A673 (cell line): ENCODE data around the gene ST6GALNAC3. TPM values are rescaled to one million over a fixed set of nuclear protein-coding genes. Genes with fewer than 3 reads are reported as not detected.

Source experiments
- BruUV-seq: library from RNA; stranded (reverse); fragments of 400-500 nt; replicated peaks from 2 replicates; lab custom pipeline; 2021; lab: Mats Ljungman, UMichigan
- CTCF ChIA-PET: fragments of 300-600 bp; sonication (Branson Sonifier 250); formaldehyde crosslinking; loops from one replicate; lab custom pipeline; 2022; ENCODE audit warnings: antibody characterized with exemption; lab: Charles Lee
- POLR2A ChIA-PET: fragments of 300-600 bp; sonication (Branson Sonifier 250); formaldehyde crosslinking; loops from one replicate; lab custom pipeline; 2022; ENCODE audit warnings: antibody characterized with exemption; ENCODE audit not compliant: low non-redundant PET; lab: Charles Lee
- DNase-seq: peaks from one replicate; pipeline ENCODE4 v3.0.0-alpha.2; 2015; ENCODE audit warnings: low spot score
- H3K27ac ChIP-seq: fragments of 200-600 bp; sonication (generic); 2 replicates; pipeline ENCODE4 v1.5.1; 2016; ENCODE audit warnings: mixed run types, low read depth, mild to moderate bottlenecking, mixed read lengths, antibody characterized with exemption, low read length; ENCODE audit not compliant: poor library complexity, severe bottlenecking
- H3K27me3 ChIP-seq: fragments of 200-600 bp; sonication (generic); replicated peaks from 2 replicates; pipeline ENCODE4 v1.6.1; 2017; ENCODE audit warnings: mixed run types, low read depth, mild to moderate bottlenecking, mixed read lengths, antibody characterized with exemption, low read length; ENCODE audit not compliant: insufficient read depth, poor library complexity
- H3K36me3 ChIP-seq: fragments of 200-600 bp; sonication (generic); 2 replicates; pipeline ENCODE4 v1.6.1; 2016; ENCODE audit warnings: mixed run types, mild to moderate bottlenecking, mixed read lengths, antibody characterized with exemption, low read length; ENCODE audit not compliant: insufficient read depth, poor library complexity, severe bottlenecking
- H3K4me1 ChIP-seq: fragments of 200-600 bp; sonication (generic); 2 replicates; pipeline ENCODE4 v1.6.1; 2017; ENCODE audit warnings: mixed run types, mild to moderate bottlenecking, mixed read lengths, antibody characterized with exemption, low read length; ENCODE audit not compliant: insufficient read depth, poor library complexity, severe bottlenecking
- H3K4me3 ChIP-seq: fragments of 200-600 bp; sonication (generic); 2 replicates; pipeline ENCODE4 v1.5.1; 2016; ENCODE audit warnings: low read depth, mixed run types, mild to moderate bottlenecking, mixed read lengths, low read length; ENCODE audit not compliant: poor library complexity, severe bottlenecking
- H3K9me3 ChIP-seq: fragments of 200-600 bp; sonication (generic); 2 replicates; pipeline ENCODE4 v1.6.1; 2016; ENCODE audit warnings: mixed run types, low read depth, mild to moderate bottlenecking, mixed read lengths, antibody characterized with exemption, low read length; ENCODE audit not compliant: poor library complexity, severe bottlenecking
- CTCF ChIP-seq: fragments of 300-800, 200-600 bp; sonication (generic); conservative IDR thresholded peaks from 2 replicates; pipeline ENCODE4 v1.5.1; 2017; ENCODE audit warnings: low read depth, mild to moderate bottlenecking, antibody characterized with exemption, low read length, moderate library complexity, mixed read lengths
- EZH2 ChIP-seq: fragments of 200-600 bp; sonication (generic); IDR thresholded peaks from 2 replicates; pipeline ENCODE4 v1.6.1; 2017; ENCODE audit warnings: borderline replicate concordance, low read depth, mild to moderate bottlenecking, mixed read lengths, antibody characterized with exemption, low read length; ENCODE audit not compliant: poor library complexity, severe bottlenecking
- intact Hi-C: fragments of 100-400 bp; cut with micrococcal nuclease; formaldehyde crosslinking; loops from one replicate; pipeline ENCODE4 v1.10.0; 2022; ENCODE audit not compliant: unreplicated experiment
- total RNA-seq: library from RNA; stranded (reverse); gene quantifications from 2 replicates; pipeline ENCODE4 v1.2.3, GENCODE V29; 2021

Gene ST6GALNAC3
- total RNA-seq, 1 experiment from 2014 or later, result 1.2 TPM

GRCh38 chr1:76300556-76300955 is 226.0 kb downstream of the ST6GALNAC3 start:
- Histone ChIP-seq H3K27me3 (peaks cover 64% of the 10 kb centered on the region), H3K36me3 (no peaks in the 10 kb centered on the region), H3K9me3 (no peaks in the 10 kb centered on the region), H3K4me3 (no peak overlapping the region), H3K4me1 (no peaks in the 10 kb centered on the region), H3K27ac (no peak overlapping the region)
- intact Hi-C loops, result loop anchor here (10.0 kb wide), 1 partner anchor 146 kb away; no protein-coding TSS in a partner anchor
- TF ChIP-seq EZH2 (no peak), CTCF (no peak)
- CTCF ChIA-PET, result no interaction called here
- POLR2A ChIA-PET, result interaction anchor here (0.5 kb wide), 1 partner anchor 219 kb away, joined by 3 read pairs; no protein-coding TSS in a partner anchor
- DNase-seq, result no peak
- no TSS peak for BruUV-seq

- ChIA-PET POLR2A (no interaction called here), CTCF (no interaction called here)
- TF ChIP-seq CTCF (no peak), EZH2 (no peak)
- H3K27me3 ChIP-seq, result peaks cover 51% of the 10 kb centered on the region
- no peaks in the 10 kb centered on the region for H3K4me1 ChIP-seq
- no peaks in the 10 kb centered on the region for H3K36me3 ChIP-seq
- H3K4me3 ChIP-seq, result no peak overlapping the region
- H3K27ac ChIP-seq, result no peak overlapping the region
- intact Hi-C loops, result loop anchor here (10.0 kb wide), 1 partner anchor 148 kb away; no protein-coding TSS in a partner anchor
- no peak for DNase-seq
- H3K9me3 ChIP-seq, result no peaks in the 10 kb centered on the region
- BruUV-seq, result no TSS peak
Measured at GRCh38 chr1:76302711-76303339, 228.3 kb downstream of the ST6GALNAC3 start.

GRCh38 chr1:76303340-76303717 is 228.8 kb downstream of the ST6GALNAC3 start:
- Histone ChIP-seq H3K4me3 (no peak overlapping the region), H3K4me1 (no peaks in the 10 kb centered on the region), H3K27ac (no peak overlapping the region), H3K27me3 (peaks cover 46% of the 10 kb centered on the region), H3K36me3 (no peaks in the 10 kb centered on the region), H3K9me3 (no peaks in the 10 kb centered on the region)
- DNase-seq, result no peak
- ChIA-PET CTCF (no interaction called here), POLR2A (no interaction called here)
- intact Hi-C loops, result loop anchor here (10.0 kb wide), 1 partner anchor 149 kb away; no protein-coding TSS in a partner anchor
- BruUV-seq, result no TSS peak
- no peak for TF ChIP-seq EZH2
- TF ChIP-seq CTCF, result no peak
